ENCODE measurements around the gene FTCD. TPM values are rescaled to one million over a fixed set of nuclear protein-coding genes. Genes with fewer than 3 reads are reported as not detected.

FTCD gene
- total and polyA plus RNA-seq, 2 of the 8 experiments (the other 6 are each of a cell fraction or from before 2014, with no cell fraction given) = 3.3 to 4.9 TPM

Other genes starting within 250 kb of the FTCD start
- 100 and 104 TPM in 2 replicates for gene COL6A1, start 173.8 kb downstream of the FTCD start, total RNA-seq (2021; fragmentation: NEBNext Ultra II Directional; extraction: Animal tissue kit (Norgen Biotek cat#: 25700))
- 115 and 212 TPM in 2 replicates for gene COL6A1, start 173.8 kb downstream of the FTCD start, polyA plus RNA-seq (2011; rRNA removed)
- gene COL6A2, start 57.5 kb downstream of the FTCD start, total RNA-seq (2021; fragmentation: NEBNext Ultra II Directional; extraction: Animal tissue kit (Norgen Biotek cat#: 25700)) = 60.6 and 62.7 TPM in 2 replicates
- gene COL6A2, start 57.5 kb downstream of the FTCD start, polyA plus RNA-seq (2011; rRNA removed) = 60.1 and 79.2 TPM in 2 replicates
- gene SPATC1L, start 28.9 kb upstream of the FTCD start, total RNA-seq (2021; fragmentation: NEBNext Ultra II Directional; extraction: Animal tissue kit (Norgen Biotek cat#: 25700)) = 49.4 and 50.0 TPM in 2 replicates
- gene SPATC1L, start 28.9 kb upstream of the FTCD start, polyA plus RNA-seq (2011; rRNA removed) = 24.9 and 44.8 TPM in 2 replicates
- 96.1 and 102 TPM in 2 replicates for gene LSS, start 73.2 kb upstream of the FTCD start, total RNA-seq (2021; fragmentation: NEBNext Ultra II Directional; extraction: Animal tissue kit (Norgen Biotek cat#: 25700))
- gene LSS, start 73.2 kb upstream of the FTCD start, polyA plus RNA-seq (2011; rRNA removed) = 123 and 139 TPM in 2 replicates
- gene MCM3AP, start 130.0 kb upstream of the FTCD start, total RNA-seq (2021; fragmentation: NEBNext Ultra II Directional; extraction: Animal tissue kit (Norgen Biotek cat#: 25700)) = 119 and 124 TPM in 2 replicates
- 37.2 and 65.4 TPM in 2 replicates for gene MCM3AP, start 130.0 kb upstream of the FTCD start, polyA plus RNA-seq (2011; rRNA removed)
- gene YBEY, start 130.8 kb upstream of the FTCD start, total RNA-seq (2021; fragmentation: NEBNext Ultra II Directional; extraction: Animal tissue kit (Norgen Biotek cat#: 25700)) = 26.6 and 26.9 TPM in 2 replicates
- gene YBEY, start 130.8 kb upstream of the FTCD start, polyA plus RNA-seq (2011; rRNA removed) = 23.7 and 31.9 TPM in 2 replicates
- 22.4 and 26.1 TPM in 2 replicates for gene C21orf58, start 168.3 kb upstream of the FTCD start, total RNA-seq (2021; fragmentation: NEBNext Ultra II Directional; extraction: Animal tissue kit (Norgen Biotek cat#: 25700))
- 13.8 and 27.8 TPM in 2 replicates for gene C21orf58, start 168.3 kb upstream of the FTCD start, polyA plus RNA-seq (2011; rRNA removed)
- 39.5 and 45.1 TPM in 2 replicates for gene PCNT, start 168.6 kb upstream of the FTCD start, total RNA-seq (2021; fragmentation: NEBNext Ultra II Directional; extraction: Animal tissue kit (Norgen Biotek cat#: 25700))
- gene PCNT, start 168.6 kb upstream of the FTCD start, polyA plus RNA-seq (2011; rRNA removed) = 9.9 and 12.0 TPM in 2 replicates

Measured in H1 (cell line).